M059J (cell line): ENCODE measurements around the gene CALM1. TPM values are rescaled to one million over a fixed set of nuclear protein-coding genes. Genes with fewer than 3 reads are reported as not detected.

Source experiments
- DNase-seq: peaks from one replicate; pipeline ENCODE4 v3.0.0-alpha.2; 2012; ENCODE audit warnings: low read depth
- total RNA-seq: library from RNA; depleted of rRNA; stranded (reverse); fragments of >200 nt; shearing (Covaris generic); gene quantifications from 2 replicates; pipeline ENCODE4 v1.2.3, GENCODE V29; 2014

The CALM1 gene
- total RNA-seq, 1 experiment from 2014 or later = 291 TPM

GRCh38 chr14:90408713-90409112 is 11.9 kb downstream of the CALM1 start:
- no peak for DNase-seq

- peak; percentile 94 for DNase-seq
Observed at GRCh38 chr14:90409209-90409730, 12.4 kb downstream of the CALM1 start.

- DNase-seq = no peak
Observed at GRCh38 chr14:90412058-90412457, 15.2 kb downstream of the CALM1 start.

DNA sequence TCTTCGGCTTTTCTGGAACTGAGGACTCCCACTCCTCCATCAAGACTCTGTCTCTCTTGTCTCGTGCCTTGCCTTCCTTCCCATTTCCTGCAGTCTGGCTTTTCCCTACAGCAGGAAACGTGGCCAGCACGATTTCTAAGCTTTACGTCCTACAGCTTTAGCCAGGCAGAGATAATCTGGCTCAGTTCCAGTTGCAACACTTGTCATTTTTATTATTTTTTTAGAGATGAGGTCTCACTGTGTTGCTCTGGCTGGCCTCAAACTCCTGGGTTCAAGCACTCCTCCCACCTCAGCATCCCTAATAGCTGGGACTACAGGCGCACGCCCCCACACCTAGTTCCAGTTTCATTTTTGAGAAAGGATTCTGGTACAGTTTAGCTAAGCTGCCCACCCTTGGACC is 19.9 kb downstream of the CALM1 start:
- DNase-seq = no peak

- DNase-seq = no peak
Observed at GRCh38 chr14:90418053-90418452, 21.2 kb downstream of the CALM1 start.

DNA sequence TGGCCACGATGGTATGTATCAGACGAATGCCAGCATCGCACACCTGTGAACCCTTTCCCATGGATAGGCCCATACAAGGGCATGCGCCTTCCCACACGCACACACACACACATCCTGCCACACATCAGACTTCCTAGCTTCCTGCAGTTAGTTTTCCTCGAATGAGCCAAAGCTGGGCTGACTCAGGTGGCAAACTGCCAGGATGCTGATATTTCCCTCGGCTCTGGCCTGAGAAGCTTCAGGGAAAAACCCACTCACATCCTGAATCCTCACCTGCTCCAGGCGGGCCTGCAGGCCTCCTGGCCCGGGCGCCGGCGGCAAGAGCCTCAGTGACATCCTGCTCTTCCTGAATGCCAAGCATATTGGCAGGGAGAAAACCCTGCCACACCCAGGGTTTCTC is 22.4 kb downstream of the CALM1 start:
- DNase-seq = peak; percentile 94

DNA sequence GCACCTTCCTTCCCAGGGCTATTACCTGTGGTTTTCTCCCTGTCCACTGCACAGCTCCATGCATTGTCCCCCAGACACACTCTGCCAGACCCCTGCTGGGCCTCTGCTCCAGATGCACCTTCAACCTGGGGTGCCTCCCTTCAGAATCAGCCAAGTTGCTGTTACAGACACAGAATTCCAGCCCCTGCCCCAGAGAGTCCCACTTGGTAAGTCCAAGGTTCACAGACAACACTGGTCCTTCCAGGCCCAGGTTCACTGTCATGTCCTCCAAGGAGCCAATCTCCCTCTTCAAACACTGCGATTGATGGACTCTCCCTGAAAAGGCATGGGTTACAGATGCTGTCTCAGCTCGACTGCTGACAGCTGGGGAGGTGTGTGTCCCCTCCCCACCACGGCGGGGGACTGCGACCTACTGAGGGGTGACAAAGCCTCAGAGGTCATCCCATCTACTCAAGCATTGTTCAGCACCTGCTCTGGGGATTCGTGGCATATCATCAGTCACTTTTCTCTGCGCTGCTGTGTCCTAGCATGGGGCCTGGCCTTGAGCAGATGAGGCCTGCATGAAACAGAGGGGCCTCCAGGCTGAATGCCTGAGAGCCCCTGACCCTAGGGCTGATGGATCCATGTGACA is 24.3 kb downstream of the CALM1 start:
- no peak for DNase-seq

GRCh38 chr14:90421632-90422020 is 24.8 kb downstream of the CALM1 start:
- DNase-seq = no peak

- DNase-seq = no peak
Observed at GRCh38 chr14:90423166-90423565, 26.3 kb downstream of the CALM1 start.

GRCh38 chr14:90424075-90424474 is 27.2 kb downstream of the CALM1 start:
- no peak for DNase-seq

GRCh38 chr14:90424686-90425372 is 28.0 kb downstream of the CALM1 start:
- DNase-seq = no peak

- DNase-seq = no peak
Observed at GRCh38 chr14:90425373-90425879, 28.6 kb downstream of the CALM1 start.

GRCh38 chr14:90426031-90426540 is 29.3 kb downstream of the CALM1 start:
- no peak for DNase-seq

DNA sequence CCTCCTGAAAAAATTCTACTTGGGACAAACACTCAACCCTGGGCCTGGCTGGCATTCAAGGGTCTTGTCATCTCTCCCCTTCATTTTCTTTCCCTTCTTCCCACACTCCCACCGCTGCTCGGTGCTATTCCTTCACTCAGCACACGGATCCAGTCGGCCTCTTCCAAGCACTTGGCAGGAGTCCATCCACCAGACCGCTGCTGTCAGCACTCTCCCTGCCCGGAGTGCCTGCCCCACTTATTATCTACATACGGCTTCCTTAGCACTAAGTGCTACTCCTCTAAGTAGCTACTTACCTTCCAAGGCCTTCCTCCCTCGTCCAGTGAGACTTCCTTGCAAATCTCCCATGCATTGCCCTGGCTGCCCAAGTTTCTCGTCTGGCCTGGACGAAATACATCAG is 29.8 kb downstream of the CALM1 start:
- DNase-seq = no peak

GRCh38 chr14:90427848-90428426 is 31.1 kb downstream of the CALM1 start:
- DNase-seq = no peak

DNA sequence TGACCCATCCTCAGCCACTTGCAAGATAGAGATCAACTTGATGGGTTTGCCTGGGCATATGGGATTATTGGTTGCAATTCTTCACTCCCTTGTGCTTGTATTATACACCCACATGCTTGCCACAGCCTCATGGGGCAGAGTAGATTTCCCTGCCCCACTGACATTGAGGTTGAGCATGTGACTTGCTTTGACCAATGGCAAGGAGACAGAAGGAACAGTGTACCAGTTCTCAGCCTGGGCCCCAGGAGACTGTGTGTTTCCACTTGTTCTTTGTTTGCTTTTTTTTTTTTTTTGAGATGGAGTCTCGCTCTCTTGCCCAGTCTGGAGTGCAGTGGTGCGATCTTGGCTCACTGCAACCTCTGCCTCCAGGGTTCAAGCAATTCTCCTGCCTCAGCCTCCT is 31.8 kb downstream of the CALM1 start:
- no peak for DNase-seq

- no peak for DNase-seq
Observed at GRCh38 chr14:90429236-90429635, 32.4 kb downstream of the CALM1 start.

DNA sequence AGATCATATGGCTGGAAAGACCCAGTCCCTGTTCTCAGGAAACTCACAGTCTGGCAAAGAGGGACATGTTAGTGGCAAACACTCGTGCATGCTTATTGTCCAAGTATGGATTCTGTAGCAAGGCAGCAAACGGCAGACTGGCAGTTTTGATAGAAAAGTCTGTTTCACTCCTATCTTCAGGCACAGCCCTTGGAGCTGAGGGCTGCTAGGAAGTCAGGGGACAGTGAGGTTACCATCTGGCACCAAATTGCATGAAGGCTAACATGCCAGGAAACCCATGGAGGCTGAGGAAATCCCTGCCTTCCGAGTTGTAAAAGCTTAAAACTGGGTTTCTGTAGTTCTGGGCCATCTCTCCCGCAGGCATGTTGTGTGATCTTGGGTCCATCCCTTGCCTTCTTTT is 32.9 kb downstream of the CALM1 start:
- no peak for DNase-seq

GRCh38 chr14:90434370-90435020 is 37.7 kb downstream of the CALM1 start:
- no peak for DNase-seq

- DNase-seq = no peak
Observed at GRCh38 chr14:90438841-90439240, 42.0 kb downstream of the CALM1 start.

GRCh38 chr14:90440021-90440451 is 43.2 kb downstream of the CALM1 start:
- DNase-seq = peak; percentile 40

GRCh38 chr14:90440592-90440991 is 43.8 kb downstream of the CALM1 start:
- no peak for DNase-seq
